ENCODE measurements around the gene INSIG1. TPM values are rescaled to one million over a fixed set of nuclear protein-coding genes. Genes with fewer than 3 reads are reported as not detected.

Gene INSIG1
- total RNA-seq, 4 donors from 2014 or later: 24.7 to 77.6 (median 64.6) TPM

GRCh38 chr7:155346285-155346684 is 48.6 kb downstream of the INSIG1 start:
- no peaks in the 10 kb centered on the region for H3K9me3 ChIP-seq
- no peak for TF ChIP-seq CTCF (IDR thresholded peaks at IDR 0.05)
- TF ChIP-seq POLR2A (IDR thresholded peaks at IDR 0.05): no peak
- peaks cover 0 to 63% (median 4%) of the 10 kb centered on the region in 4 donors for H3K27me3 ChIP-seq
- intact Hi-C loops (cut with DNase I): no loop called here
- H3K4me1 ChIP-seq: peaks cover 0 to 15% (median 3%) of the 10 kb centered on the region in 3 donors
- no peak overlapping the region for H3K27ac ChIP-seq
- H3K36me3 ChIP-seq: no peaks in the 10 kb centered on the region
- H3K4me3 ChIP-seq: no peak overlapping the region
- no peak for DNase-seq
- no CpG with 5 or more reads among the region's 1 CpG for WGBS, 2 donors

- H3K27ac ChIP-seq: no peak overlapping the region
- no peaks in the 10 kb centered on the region for H3K9me3 ChIP-seq
- TF ChIP-seq CTCF (IDR thresholded peaks at IDR 0.05) (no peak), POLR2A (IDR thresholded peaks at IDR 0.05) (no peak)
- H3K4me1 ChIP-seq: peaks cover 0 to 15% (median 3%) of the 10 kb centered on the region in 3 donors
- H3K27me3 ChIP-seq: peaks cover 0 to 69% (median 4%) of the 10 kb centered on the region in 4 donors
- DNase-seq: no peak
- intact Hi-C loops (cut with DNase I): no loop called here
- no peaks in the 10 kb centered on the region for H3K36me3 ChIP-seq
- no peak overlapping the region for H3K4me3 ChIP-seq
- WGBS, 2 donors: 71 to 77% methylated on average over 2 of the region's 2 CpGs
These were observed 51.1 kb downstream of the INSIG1 start for GRCh38 chr7:155348806-155349205.

- Histone ChIP-seq H3K27me3 (peaks cover 0 to 59% (median 4%) of the 10 kb centered on the region in 4 donors), H3K27ac (no peak overlapping the region), H3K9me3 (no peaks in the 10 kb centered on the region), H3K36me3 (no peaks in the 10 kb centered on the region), H3K4me3 (no peak overlapping the region), H3K4me1 (peaks cover 0 to 9% (median 0%) of the 10 kb centered on the region in 3 donors)
- WGBS, 2 donors: 72 to 85% methylated on average over 33 to 37 of the region's 49 CpGs
- TF ChIP-seq CTCF (IDR thresholded peaks at IDR 0.05) (no peak), POLR2A (IDR thresholded peaks at IDR 0.05) (no peak)
- DNase-seq: no peak
- intact Hi-C loops (cut with DNase I): no loop called here
These were observed 52.1 kb downstream of the INSIG1 start for GRCh38 chr7:155349601-155350331.

- H3K27ac ChIP-seq: no peak overlapping the region
These were observed 53.6 kb downstream of the INSIG1 start for GRCh38 chr7:155351120-155351870.

More at GRCh38 chr7:155351120-155351870, 53.6 kb downstream of the INSIG1 start:
- Histone ChIP-seq H3K36me3 (no peaks in the 10 kb centered on the region), H3K9me3 (no peaks in the 10 kb centered on the region), H3K4me3 (no peak overlapping the region), H3K4me1 (peaks cover 0 to 3% (median 0%) of the 10 kb centered on the region in 3 donors), H3K27me3 (peaks cover 0 to 63% (median 4%) of the 10 kb centered on the region in 4 donors)
- WGBS, 2 donors: 83 to 87% methylated on average over 8 to 9 of the region's 14 CpGs
- DNase-seq: no peak
- intact Hi-C loops (cut with DNase I): no loop called here
- TF ChIP-seq CTCF (IDR thresholded peaks at IDR 0.05) (no peak), POLR2A (IDR thresholded peaks at IDR 0.05) (no peak)

Measured in esophagus squamous epithelium (tissue), 5 donors.